ENCODE results near the gene OR1F1. TPM values are rescaled to one million over a fixed set of nuclear protein-coding genes. Genes with fewer than 3 reads are reported as not detected.

Gene OR1F1
- total RNA-seq, 4 donors from 2014 or later = not detected

GRCh38 chr16:3147757-3148104 lies 40.3 kb upstream of the OR1F1 start:
- intact Hi-C loops (cut with DNase I) = no loop called here
- Histone ChIP-seq H3K27me3 (no peaks in the 10 kb centered on the region), H3K9me3 (no peaks in the 10 kb centered on the region), H3K4me1 (peaks cover 30 to 38% (median 35%) of the 10 kb centered on the region in 4 donors), H3K27ac (replicated peaks in 1 of 4) (no peak overlapping the region), H3K4me3 (no peak overlapping the region), H3K36me3 (peaks cover 0 to 5% (median 3%) of the 10 kb centered on the region in 4 donors)
- 90% methylated on average over 4 of the region's 5 CpGs for WGBS
- DNase-seq (ENCODE audit: extremely low spot score) = no peak
- TF ChIP-seq POLR2A (IDR thresholded peaks at IDR 0.05; ENCODE audit: low read depth) (no peak), POLR2AphosphoS5 (IDR thresholded peaks at IDR 0.05) (no peak), CTCF (IDR thresholded peaks at IDR 0.05) (no peak), EP300 (IDR thresholded peaks at IDR 0.05) (no peak)

- no peaks in the 10 kb centered on the region for H3K27me3 ChIP-seq
- no peak for TF ChIP-seq CTCF (IDR thresholded peaks at IDR 0.05)
- no peak for TF ChIP-seq POLR2AphosphoS5 (IDR thresholded peaks at IDR 0.05)
- TF ChIP-seq POLR2A (IDR thresholded peaks at IDR 0.05; ENCODE audit: low read depth) = no peak
- no peak for TF ChIP-seq EP300 (IDR thresholded peaks at IDR 0.05)
- DNase-seq (ENCODE audit: extremely low spot score) = no peak
- peak overlapping the region in 1 of 4 donors; percentile 91 for H3K27ac ChIP-seq (replicated peaks in 1 of 4)
- WGBS = 97% methylated on average over 12 of the region's 13 CpGs
- no peak overlapping the region for H3K4me3 ChIP-seq
- intact Hi-C loops (cut with DNase I) = no loop called here
- no peaks in the 10 kb centered on the region for H3K9me3 ChIP-seq
- no peaks in the 10 kb centered on the region for H3K36me3 ChIP-seq
- peaks cover 25 to 39% (median 36%) of the 10 kb centered on the region in 4 donors for H3K4me1 ChIP-seq
These were observed 39.5 kb upstream of the OR1F1 start for GRCh38 chr16:3148256-3149192.

- TF ChIP-seq POLR2A (IDR thresholded peaks at IDR 0.05; ENCODE audit: low read depth) (no peak), EP300 (IDR thresholded peaks at IDR 0.05) (no peak), CTCF (IDR thresholded peaks at IDR 0.05) (no peak), POLR2AphosphoS5 (IDR thresholded peaks at IDR 0.05) (no peak)
- intact Hi-C loops (cut with DNase I) = no loop called here
- WGBS = 100% methylated on average over 3 of the region's 6 CpGs
- DNase-seq (ENCODE audit: extremely low spot score) = no peak
- Histone ChIP-seq H3K4me1 (peaks cover 21 to 36% (median 35%) of the 10 kb centered on the region in 4 donors), H3K36me3 (no peaks in the 10 kb centered on the region), H3K27me3 (no peaks in the 10 kb centered on the region), H3K9me3 (no peaks in the 10 kb centered on the region), H3K4me3 (peak overlapping the region; percentile 65 to 74 (median 72)), H3K27ac (replicated peaks in 1 of 4) (peak overlapping the region; percentile 87 to 91 (median 89))
These were observed 38.8 kb upstream of the OR1F1 start for GRCh38 chr16:3149193-3149530.

GRCh38 chr16:3149630-3150345 lies 38.2 kb upstream of the OR1F1 start:
- 11% methylated on average over 25 of the region's 41 CpGs for WGBS
- DNase-seq (ENCODE audit: extremely low spot score) = no peak
- peak in 1 of 2 donors; percentile 13 for TF ChIP-seq POLR2AphosphoS5 (IDR thresholded peaks at IDR 0.05)
- no peak for TF ChIP-seq POLR2A (IDR thresholded peaks at IDR 0.05; ENCODE audit: low read depth)
- TF ChIP-seq CTCF (IDR thresholded peaks at IDR 0.05) = peak; percentile 31 to 47 (median 43)
- TF ChIP-seq EP300 (IDR thresholded peaks at IDR 0.05) = no peak
- Histone ChIP-seq H3K27ac (replicated peaks in 1 of 4) (peak overlapping the region; percentile 87 to 91 (median 89)), H3K27me3 (no peaks in the 10 kb centered on the region), H3K4me1 (peaks cover 17 to 36% (median 35%) of the 10 kb centered on the region in 4 donors), H3K36me3 (no peaks in the 10 kb centered on the region), H3K4me3 (peak overlapping the region; percentile 65 to 74 (median 72)), H3K9me3 (no peaks in the 10 kb centered on the region)
- intact Hi-C loops (cut with DNase I) = no loop called here

All from esophagus muscularis mucosa (tissue), 4 donors.